ENCODE measurements around the gene MYH15.

The MYH15 gene

DNA sequence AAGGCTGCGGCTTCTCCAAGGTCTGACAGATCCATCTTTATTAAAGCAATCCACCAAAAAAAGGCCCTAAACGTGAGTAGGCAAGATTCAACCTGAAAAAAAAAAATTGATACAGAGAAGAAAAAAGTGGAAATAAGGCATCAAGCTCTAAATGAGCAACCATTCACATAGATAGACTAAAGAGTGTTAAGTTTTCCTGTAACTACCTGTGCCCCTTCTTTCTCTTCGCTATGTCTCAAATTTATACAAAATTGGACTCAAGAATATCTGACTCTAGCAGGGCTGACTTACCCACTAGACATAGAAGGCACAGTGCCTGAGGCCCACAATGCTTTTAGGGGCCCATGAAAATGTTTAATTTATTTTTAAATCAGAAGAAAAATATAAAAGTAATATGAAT, at the start of gene MYH15:
TSS of gene MYH15 (minus strand) at position 101 of the 400 bp plus-strand sequence. CDS start at position 35, 66 bp downstream.
- DNase-seq (ENCODE audit: low read depth) = no peak

- no peak for DNase-seq (ENCODE audit: low read depth)
Measured at GRCh38 chr3:108555966-108556581, 45.7 kb upstream of the MYH15 start.

DNA sequence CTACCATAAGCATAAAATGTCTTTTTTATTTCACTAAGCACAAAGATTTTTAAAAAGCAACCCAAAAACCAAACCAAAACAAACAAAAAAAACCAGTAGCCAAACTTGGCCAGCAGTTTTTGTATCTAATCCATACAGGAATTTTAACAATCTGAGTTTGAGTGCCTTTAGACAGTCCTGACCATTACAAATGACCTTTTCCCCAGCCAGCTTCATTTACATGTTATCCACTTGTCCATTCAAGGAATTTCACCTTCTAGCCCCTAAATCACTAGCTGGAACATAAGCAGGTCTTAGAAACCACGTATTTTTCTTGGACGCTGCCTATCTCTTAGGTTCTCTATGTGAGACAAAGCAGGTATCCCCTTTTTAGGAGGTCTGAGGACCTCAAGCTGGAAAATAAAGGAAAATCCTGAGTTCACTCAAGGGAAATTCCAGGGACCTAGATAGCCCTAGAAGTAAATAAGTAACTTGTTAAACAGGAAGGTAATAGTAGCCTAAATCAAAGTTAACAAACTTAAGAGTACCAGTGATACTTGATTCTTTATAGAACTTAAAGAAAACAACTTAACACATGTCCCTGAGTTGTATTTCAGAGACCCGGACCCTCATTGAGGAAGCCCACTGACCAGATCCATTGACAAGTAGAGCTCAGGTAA, 44.6 kb upstream of the MYH15 start:
- no peak for DNase-seq (ENCODE audit: low read depth)

GRCh38 chr3:108554229-108554628, 43.8 kb upstream of the MYH15 start:
- DNase-seq (ENCODE audit: low read depth) = no peak

DNA sequence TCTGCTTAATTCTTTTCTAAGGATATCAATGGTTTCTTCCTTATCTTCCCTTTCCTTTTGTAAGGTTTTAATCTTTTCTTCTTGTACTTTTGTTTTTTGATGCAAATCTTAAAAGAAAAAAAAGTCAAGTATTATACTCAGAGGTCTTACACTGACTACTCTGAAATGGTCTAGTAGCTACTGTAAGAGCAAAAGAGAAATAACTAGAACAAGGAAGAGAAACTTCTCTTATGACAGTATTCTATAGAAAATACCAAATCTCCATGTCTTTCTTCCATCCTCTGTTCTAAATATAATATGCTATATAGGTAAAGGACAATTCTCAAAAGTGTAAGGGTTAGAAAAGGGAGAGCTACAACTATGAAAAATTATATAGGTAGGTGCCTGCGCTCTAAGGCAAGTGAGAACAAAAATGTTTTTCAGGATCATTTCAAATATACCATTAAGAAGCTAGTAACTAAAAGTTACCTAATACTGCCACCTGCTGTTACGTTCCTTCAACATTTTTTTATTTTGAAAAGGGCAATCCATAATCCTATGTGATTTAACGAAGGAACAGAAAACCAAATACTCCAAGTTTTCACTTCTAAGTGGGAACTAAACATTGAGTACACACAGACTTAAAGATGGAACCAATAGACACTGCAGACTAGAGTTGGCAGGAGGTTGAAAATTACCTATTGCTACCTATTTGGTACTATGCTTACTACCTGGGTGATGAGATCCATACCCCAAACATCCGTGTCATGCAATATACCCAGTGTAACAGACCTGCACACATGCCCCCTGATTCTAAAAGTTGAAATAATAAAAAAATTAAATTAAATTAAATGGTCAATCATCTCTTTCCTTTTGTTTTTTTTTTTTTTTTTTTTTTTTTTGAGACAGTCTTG, 42.1 kb upstream of the MYH15 start:
- no peak for DNase-seq (ENCODE audit: low read depth)

- DNase-seq (ENCODE audit: low read depth) = no peak
Measured at GRCh38 chr3:108548886-108549285, 38.5 kb upstream of the MYH15 start.

DNA sequence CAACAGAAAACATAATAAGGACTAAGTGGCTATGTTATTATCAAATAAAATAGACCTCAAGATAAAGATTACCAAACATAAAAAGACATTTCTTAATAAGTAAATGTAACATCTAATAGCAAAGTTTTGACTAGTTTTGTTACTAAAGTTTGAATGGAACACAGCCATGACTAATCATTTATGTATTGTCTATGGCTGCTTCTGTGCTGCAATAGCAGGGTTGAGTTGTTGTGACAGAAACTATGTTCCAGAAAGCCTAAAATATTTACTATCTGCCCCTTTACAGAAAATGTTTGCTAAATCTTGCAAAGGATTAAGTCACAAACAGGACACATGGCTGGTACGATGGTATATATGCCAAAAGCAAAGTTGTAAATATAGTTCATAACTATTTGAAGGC, 37.9 kb upstream of the MYH15 start:
- DNase-seq (ENCODE audit: low read depth) = no peak

- no peak for DNase-seq (ENCODE audit: low read depth)
Measured at GRCh38 chr3:108546692-108547091, 36.3 kb upstream of the MYH15 start.

GRCh38 chr3:108546247-108546646, 35.9 kb upstream of the MYH15 start:
- DNase-seq (ENCODE audit: low read depth) = no peak

DNA sequence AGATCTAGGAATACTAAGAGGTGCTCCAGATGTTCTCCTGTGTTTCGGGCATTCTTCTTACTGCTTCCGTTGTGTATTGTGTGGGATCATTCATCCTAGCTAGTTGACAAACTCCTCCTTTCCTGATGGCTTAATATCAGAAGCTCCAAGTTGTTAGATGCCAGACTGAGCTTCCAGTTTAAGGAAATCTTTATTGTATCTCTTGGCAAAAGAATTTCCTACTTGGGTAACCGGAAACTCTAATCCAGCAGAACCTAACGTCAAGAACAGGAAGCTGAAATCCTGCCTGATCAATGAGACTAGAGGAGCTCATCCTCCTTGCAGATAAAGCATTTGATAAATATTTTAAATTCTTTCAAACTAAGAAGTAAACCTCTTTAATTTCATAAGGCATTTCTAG, 27.7 kb upstream of the MYH15 start:
- no peak for DNase-seq (ENCODE audit: low read depth)

DNA sequence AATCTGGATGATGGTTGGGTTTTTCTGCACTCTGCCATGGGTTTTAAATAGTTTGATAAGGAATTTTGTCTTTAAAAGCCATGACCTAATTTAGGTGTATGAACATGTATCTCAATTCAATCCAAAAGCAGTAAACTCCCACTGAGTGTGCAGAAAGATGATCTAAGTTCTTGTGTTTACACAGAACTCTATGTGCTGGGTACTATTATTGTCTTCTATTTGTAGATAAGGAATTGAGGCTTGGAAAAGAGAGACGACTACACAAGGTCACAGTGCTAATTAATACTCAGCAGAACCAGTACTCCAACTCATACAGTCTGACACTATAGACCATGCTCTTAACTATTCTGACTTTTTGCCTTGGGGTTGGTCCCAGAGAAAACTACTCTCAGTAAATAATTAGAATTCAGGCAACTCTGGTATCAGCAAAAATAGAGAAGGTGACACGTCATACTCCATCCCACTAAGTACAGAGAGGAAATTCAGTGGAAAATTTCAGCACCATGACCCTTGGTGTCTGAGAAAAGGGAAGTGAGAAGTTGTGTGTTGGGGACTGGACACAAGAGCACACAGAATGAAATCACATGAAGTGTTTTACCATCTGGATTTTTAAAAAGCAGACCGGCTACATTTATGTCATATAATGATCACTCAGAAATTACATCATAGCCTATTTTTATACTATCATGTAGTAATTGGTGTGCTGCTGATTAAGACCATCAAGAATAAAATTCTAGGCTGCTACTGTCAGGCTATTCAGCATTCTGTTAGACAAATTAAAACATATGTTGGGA, 18.3 kb upstream of the MYH15 start:
- DNase-seq (ENCODE audit: low read depth) = no peak

GRCh38 chr3:108527817-108528216, 17.4 kb upstream of the MYH15 start:
- DNase-seq (ENCODE audit: low read depth) = no peak

DNA sequence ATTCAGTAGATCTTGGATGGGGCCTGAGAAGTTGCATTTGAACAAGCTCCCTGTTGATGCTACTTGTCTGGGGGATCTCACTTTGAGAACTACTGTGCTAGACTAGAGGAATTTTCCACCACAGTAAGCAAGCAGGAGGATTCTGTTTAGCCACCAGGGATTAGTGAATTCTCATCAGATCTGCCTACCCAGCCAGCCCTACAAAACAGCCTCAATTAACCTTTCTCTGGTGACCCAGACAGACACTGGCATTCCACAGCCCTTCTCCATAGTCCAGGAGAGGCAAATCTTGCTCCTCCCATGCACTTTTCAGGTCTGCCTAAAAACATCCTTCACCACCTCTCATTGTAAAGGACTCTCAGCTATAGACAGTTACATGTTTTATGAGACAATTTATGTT, 16.7 kb upstream of the MYH15 start:
- no peak for DNase-seq (ENCODE audit: low read depth)

- no peak for DNase-seq (ENCODE audit: low read depth)
Measured at GRCh38 chr3:108525971-108526370, 15.6 kb upstream of the MYH15 start.

DNA sequence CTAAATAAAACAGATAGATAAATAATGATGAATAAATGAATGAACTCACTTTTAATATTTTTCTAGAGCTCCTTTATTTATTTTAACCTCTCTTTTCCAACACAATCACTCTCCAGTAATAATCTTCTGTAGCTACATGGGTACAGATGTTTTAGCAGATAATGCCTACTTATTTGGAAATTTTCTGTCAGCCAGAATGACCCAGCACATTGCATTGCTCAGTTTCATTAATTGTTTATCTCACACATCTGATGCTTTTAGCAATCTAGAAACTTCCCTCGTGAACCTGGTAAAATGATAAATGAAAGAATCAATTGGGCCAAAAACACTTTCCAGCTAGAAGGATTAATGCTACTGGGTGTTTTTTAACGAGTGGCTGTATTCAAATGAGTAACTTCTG, 14.9 kb upstream of the MYH15 start:
- no peak for DNase-seq (ENCODE audit: low read depth)

- no peak for DNase-seq (ENCODE audit: low read depth)
Measured at GRCh38 chr3:108524537-108524936, 14.1 kb upstream of the MYH15 start.

DNA sequence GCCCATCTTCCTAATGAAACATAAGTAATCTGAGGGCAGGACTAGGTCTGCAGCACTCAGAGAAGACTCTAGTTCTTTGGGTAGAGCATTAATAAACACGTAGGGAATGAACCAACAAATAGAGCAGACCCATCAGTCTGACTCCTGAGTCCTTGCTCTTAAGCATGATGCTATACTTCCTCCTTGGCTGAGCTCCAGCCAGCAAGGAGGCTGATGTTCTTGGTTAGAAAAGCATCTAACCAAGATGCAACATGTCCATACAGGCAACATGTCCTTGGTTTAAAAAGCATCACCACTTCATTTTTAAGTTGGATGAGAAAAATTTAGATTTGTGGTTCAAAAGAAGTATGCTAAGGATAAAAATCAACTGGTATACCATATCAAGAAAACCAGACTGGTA, 8.5 kb upstream of the MYH15 start:
- no peak for DNase-seq (ENCODE audit: low read depth)

DNA sequence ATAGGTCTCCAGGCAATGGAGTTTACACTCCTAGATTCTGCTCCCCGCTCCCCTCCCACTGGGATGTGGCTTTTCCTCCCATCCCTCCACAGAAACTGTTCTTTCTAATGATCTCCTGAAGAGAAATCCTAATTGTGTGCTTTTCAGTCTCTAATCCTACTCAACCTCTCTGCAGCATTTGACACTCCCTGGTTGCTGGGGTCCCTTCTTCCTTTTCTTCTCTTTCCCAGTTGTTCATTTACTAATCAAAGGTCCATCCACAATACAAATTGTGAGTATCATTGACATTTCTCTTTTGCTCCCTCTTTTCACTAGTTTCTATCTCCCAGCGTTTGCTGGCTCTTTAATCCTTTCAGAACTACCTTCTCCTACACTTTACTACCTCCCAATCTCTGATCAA, 6.5 kb upstream of the MYH15 start:
- DNase-seq (ENCODE audit: low read depth) = no peak

GRCh38 chr3:108513961-108514360, 3.6 kb upstream of the MYH15 start:
- DNase-seq (ENCODE audit: low read depth) = no peak

GRCh38 chr3:108512671-108513070, 2.3 kb upstream of the MYH15 start:
- no peak for DNase-seq (ENCODE audit: low read depth)

DNA sequence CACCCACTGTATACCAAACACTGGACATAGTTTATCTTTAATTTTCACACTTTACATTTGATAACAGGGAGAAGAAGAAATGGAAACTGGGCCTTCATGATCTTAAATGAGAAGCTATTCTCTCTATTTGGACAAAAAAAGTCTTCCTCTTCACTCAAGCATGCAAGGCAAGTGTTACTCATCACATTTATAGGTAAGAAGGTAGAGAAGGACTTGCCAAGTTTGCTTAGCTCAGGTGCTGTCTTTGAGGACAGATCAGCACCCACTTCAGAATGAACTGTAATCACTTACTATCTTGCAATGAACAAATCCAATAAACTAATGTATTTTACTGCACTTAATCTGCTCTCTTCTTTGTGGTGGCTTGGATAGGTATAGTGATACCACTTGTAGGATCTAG, 1.1 kb upstream of the MYH15 start:
- DNase-seq (ENCODE audit: low read depth) = no peak

GRCh38 chr3:108511055-108511454, 659 bp upstream of the MYH15 start:
- DNase-seq (ENCODE audit: low read depth) = no peak

Data from stimulated activated CD8-positive, alpha-beta memory T cell treated with anti-CD3 and anti-CD28 coated beads, Interleukin-12 subunit alpha, Interleukin-12 subunit beta, amount 100 ng/mL, for 1 hour (primary cell).